HCT116 (cell line): ENCODE results near the gene AUTS2. TPM values are rescaled to one million over a fixed set of nuclear protein-coding genes. Genes with fewer than 3 reads are reported as not detected.

Source experiments
- ATAC-seq: fragments of 200-7000 bp; cut with Tn5 transposase; 2 replicates; pipeline ENCODE4 v1.9.1; 2020; ENCODE audit warnings: mild to moderate bottlenecking, moderate library complexity
- BruUV-seq: library from RNA; stranded (reverse); fragments of 400-500 nt; replicated peaks from 2 replicates; lab custom pipeline; 2021; lab: Mats Ljungman, UMichigan
- CTCF ChIA-PET: fragments of 300-600 bp; sonication (Branson Sonifier 250); formaldehyde crosslinking; loops from one replicate; lab custom pipeline; 2021; ENCODE audit warnings: antibody characterized with exemption; lab: Charles Lee
- POLR2A ChIA-PET: fragments of 300-600, 350-600 bp; sonication (Branson Sonifier 250); formaldehyde crosslinking; loops from one replicate; lab custom pipeline; 2021; ENCODE audit warnings: antibody characterized with exemption; lab: Charles Lee
- RAD21 ChIA-PET, 2 experiments: fragments of 300-600 bp; sonication (Branson Sonifier 250); formaldehyde crosslinking; loops; one replicate each; lab custom pipeline; 2023; ENCODE audit warnings: low total read pairs in 2 of 2; ENCODE audit not compliant: uncharacterized antibody in 2 of 2, unreplicated experiment in 2 of 2, low non-redundant PET in 1 of 2; lab: Charles Lee
- DNase-seq: peaks from one replicate; pipeline ENCODE4 v3.0.0-alpha.2; 2010; ENCODE audit warnings: low read depth, low spot score
- H2AFZ ChIP-seq: fragments of 200-600 bp; shearing (Covaris generic), sonication (generic); 2 replicates; pipeline ENCODE4 v1.6.1; 2017; ENCODE audit warnings: low read depth, mixed run types, mixed read lengths, antibody characterized with exemption, low read length; ENCODE audit not compliant: poor library complexity, severe bottlenecking
- H3K27ac ChIP-seq: 2 replicates; pipeline ENCODE4 v1.5.1; 2012; ENCODE audit warnings: low read depth, low read length
- H3K27me3 ChIP-seq: fragments of 200-600 bp; sonication (generic); 2 replicates; pipeline ENCODE4 v1.6.1; 2016; ENCODE audit warnings: mixed run types, low read length, mixed read lengths; ENCODE audit not compliant: insufficient read depth
- H3K36me3 ChIP-seq, 2 experiments: fragments of 200-500 bp in 1 of 2; fragments of 200-600 bp in 1 of 2; sonication (Bioruptor generic) in 1 of 2; sonication (generic) in 1 of 2; 2 replicates each; pipeline versions ENCODE4 v1.5.1 to v1.6.1; 2014 to 2016; ENCODE audit warnings: low read length in 2 of 2, inconsistent platforms in 1 of 2, mixed read lengths in 1 of 2, mixed run types in 1 of 2; ENCODE audit not compliant: insufficient read depth in 2 of 2, control insufficient read depth in 1 of 2
- H3K4me1 ChIP-seq, 2 experiments: fragments of 200-600 bp in 1 of 2; sonication (generic) in 1 of 2; 2 replicates each; pipeline versions ENCODE4 v1.5.1 to v1.6.1; 2012 to 2017; ENCODE audit warnings: low read length in 2 of 2, inconsistent platforms in 1 of 2, mild to moderate bottlenecking in 1 of 2, mixed read lengths in 1 of 2, mixed run types in 1 of 2, moderate library complexity in 1 of 2; ENCODE audit not compliant: insufficient read depth in 2 of 2, control insufficient read depth in 1 of 2
- H3K4me2 ChIP-seq: fragments of 200-600 bp; sonication (generic); 2 replicates; pipeline ENCODE4 v1.6.1; 2017; ENCODE audit warnings: mixed run types, low read length, mixed read lengths
- H3K4me3 ChIP-seq, 2 experiments: fragments of 200-600 bp in 1 of 2; sonication (generic) in 1 of 2; replicated peaks in 1 of 2; 2 replicates each; pipeline ENCODE4 v1.5.1; 2011 to 2016; ENCODE audit warnings: low read length in 2 of 2, control low read depth in 1 of 2, low read depth in 1 of 2, mild to moderate bottlenecking in 1 of 2, mixed read lengths in 1 of 2, mixed run types in 1 of 2
- H3K79me2 ChIP-seq: fragments of 200-600 bp; sonication (generic); 2 replicates; pipeline ENCODE4 v1.6.1; 2017; ENCODE audit warnings: mild to moderate bottlenecking, mixed run types, low read length, moderate library complexity, mixed read lengths; ENCODE audit not compliant: insufficient read depth
- H3K9ac ChIP-seq: fragments of 200-600 bp; sonication (generic); 2 replicates; pipeline ENCODE4 v1.6.1; 2016; ENCODE audit warnings: low read length, mixed read lengths
- H3K9me2 ChIP-seq: fragments of 200-600 bp; sonication (generic), shearing (Covaris generic); 2 replicates; pipeline ENCODE4 v1.6.1; 2017; ENCODE audit warnings: mixed run types, mild to moderate bottlenecking, moderate library complexity; ENCODE audit not compliant: insufficient read depth
- H3K9me3 ChIP-seq, 2 experiments: fragments of 200-500 bp in 1 of 2; fragments of 200-600 bp in 1 of 2; sonication (Bioruptor generic) in 1 of 2; sonication (generic) in 1 of 2; 2 replicates each; pipeline ENCODE4 v1.6.1; 2014 to 2017; ENCODE audit warnings: low read length in 2 of 2, mixed read lengths in 2 of 2, inconsistent platforms in 1 of 2, low read depth in 1 of 2, mild to moderate bottlenecking in 1 of 2, mixed run types in 1 of 2, moderate library complexity in 1 of 2; ENCODE audit not compliant: control insufficient read depth in 1 of 2, insufficient read depth in 1 of 2
- H4K20me1 ChIP-seq: fragments of 200-600 bp; sonication (generic), shearing (Covaris generic); 2 replicates; pipeline ENCODE4 v1.6.1; 2017; ENCODE audit warnings: mixed run types, mild to moderate bottlenecking, moderate library complexity; ENCODE audit not compliant: insufficient read depth
- CBX3 ChIP-seq: IDR thresholded peaks from 2 replicates; pipeline ENCODE4 v1.6.1; 2012; ENCODE audit warnings: low read depth
- EGR1 ChIP-seq: IDR thresholded peaks from 2 replicates; pipeline ENCODE4 v1.6.1; 2012; ENCODE audit warnings: low read depth
- ELF1 ChIP-seq: IDR thresholded peaks from 2 replicates; pipeline ENCODE4 v1.6.1; 2012; ENCODE audit warnings: low read depth, borderline replicate concordance
- EZH2 ChIP-seq: fragments of 200-600 bp; sonication (generic); IDR thresholded peaks from 2 replicates; pipeline ENCODE4 v1.6.1; 2017; ENCODE audit warnings: antibody characterized with exemption, mixed run types
- EZH2phosphoT487 ChIP-seq: fragments of 200-600 bp; IDR thresholded peaks from 2 replicates; pipeline ENCODE4 v1.6.1; 2018; ENCODE audit warnings: antibody characterized with exemption, borderline replicate concordance
- FOSL1 ChIP-seq: IDR thresholded peaks from 2 replicates; pipeline ENCODE4 v1.6.1; 2012; ENCODE audit warnings: low read depth
- JUND ChIP-seq: IDR thresholded peaks from 2 replicates; pipeline ENCODE4 v1.6.1; 2012
- POLR2AphosphoS5 ChIP-seq: IDR thresholded peaks from 2 replicates; pipeline ENCODE4 v1.6.1; 2011; ENCODE audit warnings: mild to moderate bottlenecking, low read depth, low read length, moderate library complexity
- RAD21 ChIP-seq: IDR thresholded peaks from 2 replicates; pipeline ENCODE4 v1.6.1; 2012; ENCODE audit warnings: low read depth, mild to moderate bottlenecking
- SIN3A ChIP-seq: IDR thresholded peaks from 2 replicates; pipeline ENCODE4 v1.6.1; 2012; ENCODE audit warnings: low read depth
- SP1 ChIP-seq: IDR thresholded peaks from 2 replicates; pipeline ENCODE4 v1.6.1; 2012; ENCODE audit warnings: low read depth
- SRF ChIP-seq: IDR thresholded peaks from 2 replicates; pipeline ENCODE4 v1.6.1; 2012; ENCODE audit warnings: low read depth
- TCF7L2 ChIP-seq: IDR thresholded peaks from 2 replicates; pipeline ENCODE4 v1.7.0; 2011; ENCODE audit warnings: borderline replicate concordance, inconsistent platforms; ENCODE audit not compliant: insufficient read depth, insufficient read length; ENCODE audit errors: extremely low read depth
- YY1 ChIP-seq: IDR thresholded peaks from 2 replicates; pipeline ENCODE4 v1.6.1; 2011; ENCODE audit warnings: low read length, low read depth, moderate library complexity, mild to moderate bottlenecking; ENCODE audit not compliant: insufficient replicate concordance; ENCODE audit errors: extremely low read depth
- ZBTB33 ChIP-seq: IDR thresholded peaks from 2 replicates; pipeline ENCODE4 v1.6.1; 2011; ENCODE audit warnings: mild to moderate bottlenecking, low read length, moderate library complexity; ENCODE audit not compliant: insufficient replicate concordance; ENCODE audit errors: extremely low read depth
- ZFX ChIP-seq: fragments of 450-650 bp; IDR thresholded peaks from 2 replicates; pipeline ENCODE4 v1.6.1; 2017
- ZNF274 ChIP-seq: fragments of 200-500 bp; sonication (Bioruptor generic); IDR thresholded peaks from 2 replicates; pipeline ENCODE4 v1.6.1; 2014; ENCODE audit warnings: mild to moderate bottlenecking, low read depth, low read length, inconsistent platforms
- intact Hi-C: fragments of 100-400 bp; cut with micrococcal nuclease; formaldehyde crosslinking; loops from 2 replicates; pipeline ENCODE4 v1.10.0; 2022
- total RNA-seq: library from RNA; stranded (reverse); gene quantifications from one replicate; pipeline ENCODE4 v1.2.1, GENCODE V29; 2021; ENCODE audit not compliant: unreplicated experiment
- TF ChIP-seq, protein P1 (sequence below): IDR thresholded peaks from 2 replicates; pipeline ENCODE4 v1.6.1; 2012
- TF ChIP-seq, protein P2 (sequence below), 3 experiments: fragments of 200-600 bp in 1 of 3; sonication (generic) in 1 of 3; IDR thresholded peaks in 2 of 3; conservative IDR thresholded peaks in 1 of 3; 2 replicates each; pipeline ENCODE4 v1.5.1; 2012 to 2017; ENCODE audit warnings: low read depth in 2 of 3, low read length in 2 of 3, antibody characterized with exemption in 1 of 3, borderline replicate concordance in 1 of 3, control low read depth in 1 of 3, mild to moderate bottlenecking in 1 of 3, mixed read lengths in 1 of 3, mixed run types in 1 of 3, moderate library complexity in 1 of 3; ENCODE audit not compliant: insufficient read depth in 1 of 3
- TF ChIP-seq, protein P3 (sequence below): IDR thresholded peaks from 2 replicates; pipeline ENCODE4 v1.6.1; 2012; ENCODE audit warnings: low read depth

The AUTS2 gene
- total RNA-seq, 1 experiment from 2014 or later: 0.93 TPM

DNA sequence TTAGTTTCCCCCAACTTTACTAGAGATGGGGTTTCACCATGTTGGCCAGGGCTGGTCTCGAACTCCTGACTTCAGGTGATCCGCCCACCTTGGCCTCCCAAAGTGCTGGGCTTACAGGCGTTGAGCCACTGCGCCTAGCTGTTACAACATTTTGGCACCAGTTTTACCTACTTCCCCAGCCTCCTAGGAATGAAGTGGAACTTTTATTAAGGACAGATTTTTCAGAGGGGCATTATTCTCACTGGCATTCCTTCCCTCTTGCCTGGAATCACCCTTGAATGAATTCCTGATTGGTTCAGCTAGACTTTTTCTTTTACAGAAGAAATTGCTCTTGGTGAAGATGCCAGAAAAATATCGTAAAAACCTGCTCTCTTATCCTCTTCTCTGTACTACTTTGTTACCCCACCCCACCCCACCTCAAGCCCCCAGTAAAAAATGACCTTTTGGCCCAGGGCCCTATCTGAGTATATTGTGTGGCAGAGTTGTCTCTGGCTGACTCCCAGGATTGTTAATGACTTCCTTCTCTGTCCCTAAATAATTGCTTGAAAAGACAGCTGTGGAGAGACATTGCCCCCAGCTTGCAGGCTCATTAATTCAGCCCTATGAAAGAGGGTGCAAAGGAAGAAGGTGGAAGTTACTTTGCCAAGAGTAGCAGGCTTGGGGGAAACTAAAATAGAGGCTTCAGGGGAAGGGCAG is 189.6 kb downstream of the AUTS2 start:
- no peaks in the 10 kb centered on the region for H3K9me2 ChIP-seq
- DNase-seq (no peak), ATAC-seq (no peak)
- TF ChIP-seq SRF: no peak
- TF ChIP-seq EZH2phosphoT487: no peak
- TF ChIP-seq, protein P1, sequence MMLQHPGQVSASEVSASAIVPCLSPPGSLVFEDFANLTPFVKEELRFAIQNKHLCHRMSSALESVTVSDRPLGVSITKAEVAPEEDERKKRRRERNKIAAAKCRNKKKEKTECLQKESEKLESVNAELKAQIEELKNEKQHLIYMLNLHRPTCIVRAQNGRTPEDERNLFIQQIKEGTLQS: no peak
- TF ChIP-seq ZBTB33: no peak
- TF ChIP-seq, protein P2, sequence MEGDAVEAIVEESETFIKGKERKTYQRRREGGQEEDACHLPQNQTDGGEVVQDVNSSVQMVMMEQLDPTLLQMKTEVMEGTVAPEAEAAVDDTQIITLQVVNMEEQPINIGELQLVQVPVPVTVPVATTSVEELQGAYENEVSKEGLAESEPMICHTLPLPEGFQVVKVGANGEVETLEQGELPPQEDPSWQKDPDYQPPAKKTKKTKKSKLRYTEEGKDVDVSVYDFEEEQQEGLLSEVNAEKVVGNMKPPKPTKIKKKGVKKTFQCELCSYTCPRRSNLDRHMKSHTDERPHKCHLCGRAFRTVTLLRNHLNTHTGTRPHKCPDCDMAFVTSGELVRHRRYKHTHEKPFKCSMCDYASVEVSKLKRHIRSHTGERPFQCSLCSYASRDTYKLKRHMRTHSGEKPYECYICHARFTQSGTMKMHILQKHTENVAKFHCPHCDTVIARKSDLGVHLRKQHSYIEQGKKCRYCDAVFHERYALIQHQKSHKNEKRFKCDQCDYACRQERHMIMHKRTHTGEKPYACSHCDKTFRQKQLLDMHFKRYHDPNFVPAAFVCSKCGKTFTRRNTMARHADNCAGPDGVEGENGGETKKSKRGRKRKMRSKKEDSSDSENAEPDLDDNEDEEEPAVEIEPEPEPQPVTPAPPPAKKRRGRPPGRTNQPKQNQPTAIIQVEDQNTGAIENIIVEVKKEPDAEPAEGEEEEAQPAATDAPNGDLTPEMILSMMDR (IDR thresholded peaks at IDR 0.05 in 2 of 3, conservative IDR thresholded peaks at IDR 0.05 in 1 of 3; ENCODE audit: borderline replicate concordance in 1 of 3, insufficient read depth in 1 of 3, low read depth in 2 of 3, low read length in 2 of 3): no peak
- TF ChIP-seq TCF7L2: no peak
- TF ChIP-seq, protein P3, sequence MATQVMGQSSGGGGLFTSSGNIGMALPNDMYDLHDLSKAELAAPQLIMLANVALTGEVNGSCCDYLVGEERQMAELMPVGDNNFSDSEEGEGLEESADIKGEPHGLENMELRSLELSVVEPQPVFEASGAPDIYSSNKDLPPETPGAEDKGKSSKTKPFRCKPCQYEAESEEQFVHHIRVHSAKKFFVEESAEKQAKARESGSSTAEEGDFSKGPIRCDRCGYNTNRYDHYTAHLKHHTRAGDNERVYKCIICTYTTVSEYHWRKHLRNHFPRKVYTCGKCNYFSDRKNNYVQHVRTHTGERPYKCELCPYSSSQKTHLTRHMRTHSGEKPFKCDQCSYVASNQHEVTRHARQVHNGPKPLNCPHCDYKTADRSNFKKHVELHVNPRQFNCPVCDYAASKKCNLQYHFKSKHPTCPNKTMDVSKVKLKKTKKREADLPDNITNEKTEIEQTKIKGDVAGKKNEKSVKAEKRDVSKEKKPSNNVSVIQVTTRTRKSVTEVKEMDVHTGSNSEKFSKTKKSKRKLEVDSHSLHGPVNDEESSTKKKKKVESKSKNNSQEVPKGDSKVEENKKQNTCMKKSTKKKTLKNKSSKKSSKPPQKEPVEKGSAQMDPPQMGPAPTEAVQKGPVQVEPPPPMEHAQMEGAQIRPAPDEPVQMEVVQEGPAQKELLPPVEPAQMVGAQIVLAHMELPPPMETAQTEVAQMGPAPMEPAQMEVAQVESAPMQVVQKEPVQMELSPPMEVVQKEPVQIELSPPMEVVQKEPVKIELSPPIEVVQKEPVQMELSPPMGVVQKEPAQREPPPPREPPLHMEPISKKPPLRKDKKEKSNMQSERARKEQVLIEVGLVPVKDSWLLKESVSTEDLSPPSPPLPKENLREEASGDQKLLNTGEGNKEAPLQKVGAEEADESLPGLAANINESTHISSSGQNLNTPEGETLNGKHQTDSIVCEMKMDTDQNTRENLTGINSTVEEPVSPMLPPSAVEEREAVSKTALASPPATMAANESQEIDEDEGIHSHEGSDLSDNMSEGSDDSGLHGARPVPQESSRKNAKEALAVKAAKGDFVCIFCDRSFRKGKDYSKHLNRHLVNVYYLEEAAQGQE: no peak
- no peak for TF ChIP-seq POLR2AphosphoS5
- no peak for TF ChIP-seq YY1
- TF ChIP-seq SIN3A: no peak
- no peak for TF ChIP-seq ZNF274
- TF ChIP-seq CBX3: no peak
- TF ChIP-seq SP1: no peak
- no peak for TF ChIP-seq EZH2
- no peak for TF ChIP-seq EGR1
- no peak for TF ChIP-seq ELF1
- no peak for TF ChIP-seq ZFX
- no peak for TF ChIP-seq RAD21
- no peak for TF ChIP-seq FOSL1
- no peak for TF ChIP-seq JUND
- H3K4me3 ChIP-seq: no peak overlapping the region
- intact Hi-C loops: no loop called here
- H3K4me1 ChIP-seq: no peaks in the 10 kb centered on the region
- ChIA-PET CTCF (no interaction called here), RAD21 (no interaction called here), POLR2A (no interaction called here)
- no peak overlapping the region for H2AFZ ChIP-seq
- H3K27me3 ChIP-seq: no peaks in the 10 kb centered on the region
- H3K27ac ChIP-seq: no peak overlapping the region
- H4K20me1 ChIP-seq: no peaks in the 10 kb centered on the region
- BruUV-seq: no TSS peak
- no peaks in the 10 kb centered on the region for H3K36me3 ChIP-seq
- no peaks in the 10 kb centered on the region for H3K79me2 ChIP-seq
- H3K9ac ChIP-seq: no peak overlapping the region
- peaks cover 0 to 23% of the 10 kb centered on the region in 2 experiments; a peak in 2 of 4 replicates for H3K9me3 ChIP-seq
- no peak overlapping the region for H3K4me2 ChIP-seq
